ENCODE measurements around the gene ASPHD2.

- no peak for TF ChIP-seq CTCF (IDR thresholded peaks at IDR 0.05 in 8 of 11, conservative IDR thresholded peaks at IDR 0.05 in 3 of 11)
- no peak for TF ChIP-seq POLR2A (IDR thresholded peaks at IDR 0.05)
Observed at GRCh38 chr22:26416256-26416655, 12.8 kb upstream of the ASPHD2 start.
